Parathyroid adenoma (tissue), 2 donors: ENCODE data around the gene UBE2D1.
"Not testable (repeated sequence)": the region's sequence is repeated elsewhere in the genome, so short reads cannot be mapped to it uniquely, and the experiment has no call there.

Experiments
- H2AFZ ChIP-seq: fragments of 300-600 bp; sonication (generic); one replicate; pipeline ENCODE4 v1.7.0; 2017; ENCODE audit warnings: antibody characterized with exemption, mild to moderate bottlenecking
- H3K27ac ChIP-seq: fragments of 300-600 bp; sonication (generic); one replicate; pipeline ENCODE4 v1.7.0; 2017
- H3K27me3 ChIP-seq: fragments of 300-600 bp; sonication (generic); one replicate; pipeline ENCODE4 v1.7.0; 2017; ENCODE audit warnings: low read length; ENCODE audit not compliant: control insufficient read depth, insufficient read depth
- H3K36me3 ChIP-seq: fragments of 300-600 bp; sonication (generic); one replicate; pipeline ENCODE4 v1.7.0; 2017; ENCODE audit warnings: low read length; ENCODE audit not compliant: control insufficient read depth, insufficient read depth
- H3K4me1 ChIP-seq: fragments of 300-600 bp; sonication (generic); one replicate; pipeline ENCODE4 v1.7.0; 2017; ENCODE audit warnings: control low read depth
- H3K4me2 ChIP-seq: fragments of 300-600 bp; sonication (generic); one replicate; pipeline ENCODE4 v1.7.0; 2017; ENCODE audit warnings: low read length
- H3K4me3 ChIP-seq: fragments of 300-600 bp; sonication (generic); one replicate; pipeline ENCODE4 v1.7.0; 2017; ENCODE audit warnings: low read depth, low read length
- H3K79me2 ChIP-seq: fragments of 300-600 bp; sonication (generic); one replicate; pipeline ENCODE4 v1.7.0; 2017; ENCODE audit warnings: control low read depth
- H3K9ac ChIP-seq: fragments of 300-600 bp; sonication (generic); one replicate; pipeline ENCODE4 v1.7.0; 2017; ENCODE audit warnings: mild to moderate bottlenecking
- H3K9me3 ChIP-seq: fragments of 300-600 bp; sonication (generic); one replicate; pipeline ENCODE4 v1.7.0; 2017; ENCODE audit warnings: low read length; ENCODE audit not compliant: control insufficient read depth
- TF ChIP-seq, protein P1 (sequence below): fragments of 300-600 bp; sonication (generic); IDR thresholded peaks from one replicate; pipeline ENCODE4 v1.7.0; 2017; ENCODE audit warnings: antibody characterized with exemption, mild to moderate bottlenecking
- donor health status: primary hyperparathyroidism.

Gene UBE2D1

DNA sequence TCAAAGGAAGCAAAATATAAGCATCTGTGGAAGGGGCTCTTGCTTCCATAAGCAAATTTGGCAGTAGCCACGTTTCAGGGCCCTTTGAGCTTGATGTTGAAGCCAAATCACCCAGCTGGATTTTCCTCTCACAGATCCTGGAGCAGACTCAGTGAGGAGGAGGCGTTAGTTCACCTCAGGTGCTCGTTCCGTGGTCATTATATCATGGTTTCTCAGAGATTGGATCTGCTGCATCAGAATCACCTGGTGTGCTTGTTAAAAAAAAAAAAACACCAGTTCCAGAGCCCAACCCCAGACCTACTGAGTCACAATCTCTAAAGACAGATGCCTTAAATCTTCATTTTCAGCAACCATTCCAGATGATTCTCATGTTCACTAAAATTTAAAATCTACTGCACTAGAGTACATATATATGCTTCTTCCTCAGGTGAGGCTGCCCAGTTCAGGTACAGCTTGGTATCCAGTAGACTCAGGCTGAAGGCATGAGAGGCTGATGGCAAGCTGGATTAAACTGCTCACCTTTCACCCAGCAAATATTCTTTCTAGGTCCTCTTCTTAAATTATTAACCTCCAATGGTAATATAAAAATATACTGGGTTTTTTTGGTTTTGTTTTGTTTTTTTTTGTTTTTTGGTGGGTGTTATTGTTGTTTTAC, 75.3 kb downstream of the UBE2D1 start:
- H3K9me3 ChIP-seq: no peaks in the 10 kb centered on the region
- H3K36me3 ChIP-seq: no peaks in the 10 kb centered on the region
- no peaks in the 10 kb centered on the region for H3K79me2 ChIP-seq
- no peak overlapping the region for H3K9ac ChIP-seq
- no peak overlapping the region for H3K27ac ChIP-seq
- H3K4me3 ChIP-seq: no peak overlapping the region
- no peak overlapping the region for H3K4me2 ChIP-seq
- no peaks in the 10 kb centered on the region for H3K4me1 ChIP-seq
- no peaks in the 10 kb centered on the region for H3K27me3 ChIP-seq
- TF ChIP-seq, protein P1, sequence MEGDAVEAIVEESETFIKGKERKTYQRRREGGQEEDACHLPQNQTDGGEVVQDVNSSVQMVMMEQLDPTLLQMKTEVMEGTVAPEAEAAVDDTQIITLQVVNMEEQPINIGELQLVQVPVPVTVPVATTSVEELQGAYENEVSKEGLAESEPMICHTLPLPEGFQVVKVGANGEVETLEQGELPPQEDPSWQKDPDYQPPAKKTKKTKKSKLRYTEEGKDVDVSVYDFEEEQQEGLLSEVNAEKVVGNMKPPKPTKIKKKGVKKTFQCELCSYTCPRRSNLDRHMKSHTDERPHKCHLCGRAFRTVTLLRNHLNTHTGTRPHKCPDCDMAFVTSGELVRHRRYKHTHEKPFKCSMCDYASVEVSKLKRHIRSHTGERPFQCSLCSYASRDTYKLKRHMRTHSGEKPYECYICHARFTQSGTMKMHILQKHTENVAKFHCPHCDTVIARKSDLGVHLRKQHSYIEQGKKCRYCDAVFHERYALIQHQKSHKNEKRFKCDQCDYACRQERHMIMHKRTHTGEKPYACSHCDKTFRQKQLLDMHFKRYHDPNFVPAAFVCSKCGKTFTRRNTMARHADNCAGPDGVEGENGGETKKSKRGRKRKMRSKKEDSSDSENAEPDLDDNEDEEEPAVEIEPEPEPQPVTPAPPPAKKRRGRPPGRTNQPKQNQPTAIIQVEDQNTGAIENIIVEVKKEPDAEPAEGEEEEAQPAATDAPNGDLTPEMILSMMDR: no peak
- H2AFZ ChIP-seq: no peak overlapping the region

DNA sequence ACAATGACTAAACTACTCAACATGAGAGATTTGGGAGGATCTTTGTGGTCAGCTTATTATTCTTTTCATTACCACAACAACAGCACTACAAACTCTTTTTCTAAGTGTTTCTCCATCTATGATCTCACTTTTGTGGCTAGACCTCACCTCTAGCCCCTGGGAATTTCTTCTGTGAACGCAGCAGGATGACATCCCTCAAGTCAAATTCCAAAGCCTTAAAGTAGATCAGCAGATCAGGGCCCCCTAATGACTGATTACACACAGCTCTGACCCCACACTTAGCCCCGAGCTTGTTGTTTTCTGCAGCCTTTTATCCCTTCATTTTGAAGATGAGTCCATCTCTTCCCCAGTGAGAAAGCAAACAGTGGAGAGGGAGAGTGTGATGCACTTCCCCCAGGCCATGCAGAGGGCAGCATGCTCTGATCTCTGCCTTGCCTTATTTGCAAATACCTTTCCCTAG, 77.7 kb downstream of the UBE2D1 start:
- TF ChIP-seq, protein P1: no peak
- Histone ChIP-seq H3K9ac (no peak overlapping the region), H3K79me2 (no peaks in the 10 kb centered on the region), H3K4me2 (no peak overlapping the region), H2AFZ (no peak overlapping the region), H3K4me1 (no peaks in the 10 kb centered on the region), H3K27ac (no peak overlapping the region), H3K27me3 (no peaks in the 10 kb centered on the region), H3K36me3 (no peaks in the 10 kb centered on the region), H3K9me3 (no peaks in the 10 kb centered on the region), H3K4me3 (no peak overlapping the region)

DNA sequence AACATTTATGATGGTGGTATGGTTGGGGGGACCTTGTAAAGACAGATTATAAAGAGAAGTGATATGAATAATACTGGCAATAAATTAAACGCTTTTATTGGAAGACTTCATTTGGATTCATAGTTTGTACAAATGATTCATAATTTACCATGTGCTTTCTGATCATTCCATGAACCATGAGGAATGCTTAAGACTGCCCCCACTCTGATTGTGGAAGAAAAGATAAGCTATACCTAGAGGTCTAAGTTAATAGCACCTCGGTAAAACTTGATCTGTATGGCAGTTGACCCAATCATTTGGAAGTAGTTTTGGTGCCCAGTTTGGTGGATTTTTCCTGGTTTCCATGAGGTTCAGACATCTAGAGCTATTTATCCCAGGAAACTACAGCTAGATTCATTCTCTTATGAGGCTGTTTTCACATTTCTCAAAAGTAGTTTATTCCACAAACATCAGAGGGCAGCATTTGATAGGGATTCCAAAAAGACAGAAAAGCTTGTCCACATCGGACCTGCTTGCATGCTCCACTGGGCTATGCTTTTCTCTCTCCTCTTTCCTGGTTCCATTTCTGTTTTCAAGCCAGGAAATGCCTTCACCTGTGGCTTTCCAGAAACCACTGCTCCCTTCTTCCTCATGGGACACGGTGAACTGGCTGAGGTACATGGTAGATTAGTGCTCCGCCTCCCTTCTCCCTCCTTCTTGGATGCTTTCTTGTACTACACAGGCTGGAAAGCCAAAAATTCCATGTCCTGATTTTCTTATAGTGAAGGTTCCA, 79.7 kb downstream of the UBE2D1 start:
- H3K27me3 ChIP-seq: no peaks in the 10 kb centered on the region
- H2AFZ ChIP-seq: no peak overlapping the region
- H3K9me3 ChIP-seq: no peaks in the 10 kb centered on the region
- H3K79me2 ChIP-seq: no peaks in the 10 kb centered on the region
- no peaks in the 10 kb centered on the region for H3K4me1 ChIP-seq
- H3K4me2 ChIP-seq: no peak overlapping the region
- H3K9ac ChIP-seq: no peak overlapping the region
- no peak overlapping the region for H3K4me3 ChIP-seq
- no peaks in the 10 kb centered on the region for H3K36me3 ChIP-seq
- TF ChIP-seq, protein P1: no peak
- H3K27ac ChIP-seq: no peak overlapping the region

DNA sequence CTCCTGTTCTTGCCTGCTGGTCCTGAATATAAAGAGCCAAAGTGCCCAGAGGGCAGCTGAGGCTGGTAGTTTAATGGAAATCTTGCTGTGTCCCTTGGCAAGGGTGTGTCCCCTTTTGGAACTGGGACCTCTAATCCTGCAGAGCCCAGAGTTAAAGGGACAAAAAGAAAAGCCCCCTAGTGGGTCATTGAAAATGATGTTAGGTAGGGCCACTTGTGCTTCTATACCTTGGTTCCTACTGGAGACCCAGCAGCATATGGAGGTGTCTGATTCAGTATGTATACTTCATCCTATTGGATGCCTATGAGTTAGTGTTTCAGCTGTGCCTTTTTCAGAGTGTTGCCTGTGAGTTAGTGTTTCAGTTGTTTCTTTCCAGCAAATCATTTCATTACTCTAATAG, 81.0 kb downstream of the UBE2D1 start:
- Histone ChIP-seq H3K4me3 (no peak overlapping the region), H3K27ac (no peak overlapping the region), H3K9me3 (no peaks in the 10 kb centered on the region), H3K9ac (no peak overlapping the region), H3K79me2 (no peaks in the 10 kb centered on the region), H3K36me3 (no peaks in the 10 kb centered on the region), H3K4me2 (no peak overlapping the region), H2AFZ (no peak overlapping the region), H3K27me3 (no peaks in the 10 kb centered on the region), H3K4me1 (no peaks in the 10 kb centered on the region)
- TF ChIP-seq, protein P1: no peak

DNA sequence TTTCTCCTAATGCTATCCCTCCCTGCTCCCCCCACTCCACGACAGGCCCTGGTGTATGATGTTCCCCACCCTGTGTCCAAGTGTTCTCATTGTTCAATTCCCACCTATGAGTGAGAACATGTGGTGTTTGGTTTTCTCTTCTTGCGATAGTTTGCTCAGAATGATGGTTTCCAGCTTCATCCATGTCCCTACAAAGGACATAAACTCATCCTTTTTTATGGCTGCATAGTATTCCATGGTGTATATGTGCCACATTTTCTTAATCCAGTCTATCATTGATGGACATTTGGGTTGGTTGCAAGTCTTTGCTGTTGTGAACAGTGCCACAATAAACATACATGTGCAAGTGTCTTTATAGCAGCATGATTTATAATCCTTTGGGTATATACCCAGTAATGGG, 83.1 kb downstream of the UBE2D1 start:
- H3K36me3 ChIP-seq, H3K9ac ChIP-seq, H3K4me1 ChIP-seq, H3K27ac ChIP-seq, H3K27me3 ChIP-seq, H3K79me2 ChIP-seq, H3K9me3 ChIP-seq, H3K4me3 ChIP-seq, H2AFZ ChIP-seq, H3K4me2 ChIP-seq: not testable (repeated sequence)
